ENCODE measurements around the gene GARIN5A.

The GARIN5A gene

GRCh38 chr19:50476224-50476906 is at the start of gene GARIN5A, which contains the start of gene EMC10:
Gene GARIN5A, minus strand, starts transcription at chr19:50476848. Its CDS starts 460 bp downstream, at chr19:50476388.
Gene EMC10, plus strand, starts transcription at chr19:50476507. Its CDS starts 38 bp downstream, at chr19:50476545.
- peak; percentile 90 for DNase-seq

GRCh38 chr19:50522881-50523280 is 46.2 kb upstream of the GARIN5A start:
- no peak for DNase-seq

- no peak for DNase-seq
Observed at GRCh38 chr19:50520822-50521465, 44.3 kb upstream of the GARIN5A start.

- DNase-seq, result no peak
Observed at GRCh38 chr19:50519006-50519575, 42.4 kb upstream of the GARIN5A start.

- no peak for DNase-seq
Observed at GRCh38 chr19:50518091-50519005, 41.7 kb upstream of the GARIN5A start.

GRCh38 chr19:50517704-50518075 is 41.0 kb upstream of the GARIN5A start:
- DNase-seq, result no peak

- no peak for DNase-seq
Observed at GRCh38 chr19:50516964-50517703, 40.5 kb upstream of the GARIN5A start.

GRCh38 chr19:50516456-50516855 is 39.8 kb upstream of the GARIN5A start:
- DNase-seq, result no peak

GRCh38 chr19:50515168-50515561 is 38.5 kb upstream of the GARIN5A start:
- no peak for DNase-seq

GRCh38 chr19:50514346-50515167 is 37.9 kb upstream of the GARIN5A start:
- no peak for DNase-seq

- no peak for DNase-seq
Observed at GRCh38 chr19:50513746-50514345, 37.2 kb upstream of the GARIN5A start, which contains the start of gene ASPDH. Gene ASPDH, minus strand, starts transcription at chr19:50513913. Its CDS starts 90 bp downstream, at chr19:50513823.

GRCh38 chr19:50512999-50513745 is 36.5 kb upstream of the GARIN5A start:
- DNase-seq, result no peak

GRCh38 chr19:50512112-50512998 is 35.7 kb upstream of the GARIN5A start:
- DNase-seq, result no peak

- peak; percentile 100 for DNase-seq
Observed at GRCh38 chr19:50511069-50511822, 34.6 kb upstream of the GARIN5A start, which contains the start of gene JOSD2. Gene JOSD2, minus strand, starts transcription at chr19:50511191. Its CDS starts 760 bp downstream, at chr19:50510431.

- no peak for DNase-seq
Observed at GRCh38 chr19:50510700-50511068, 34.0 kb upstream of the GARIN5A start.

- no peak for DNase-seq
Observed at GRCh38 chr19:50510121-50510670, 33.5 kb upstream of the GARIN5A start.

GRCh38 chr19:50509366-50509765 is 32.7 kb upstream of the GARIN5A start:
- no peak for DNase-seq

- no peak for DNase-seq
Observed at GRCh38 chr19:50508843-50509190, 32.2 kb upstream of the GARIN5A start.
